ENCODE data around the gene VSTM2B. TPM values are rescaled to one million over a fixed set of nuclear protein-coding genes. Genes with fewer than 3 reads are reported as not detected.
A peak's percentile ranks its signal among the peaks of the same experiment; 100 is the strongest.

Gene VSTM2B
- not detected in 3 replicates for total RNA-seq
- long read RNA-seq = 0 reads

DNA sequence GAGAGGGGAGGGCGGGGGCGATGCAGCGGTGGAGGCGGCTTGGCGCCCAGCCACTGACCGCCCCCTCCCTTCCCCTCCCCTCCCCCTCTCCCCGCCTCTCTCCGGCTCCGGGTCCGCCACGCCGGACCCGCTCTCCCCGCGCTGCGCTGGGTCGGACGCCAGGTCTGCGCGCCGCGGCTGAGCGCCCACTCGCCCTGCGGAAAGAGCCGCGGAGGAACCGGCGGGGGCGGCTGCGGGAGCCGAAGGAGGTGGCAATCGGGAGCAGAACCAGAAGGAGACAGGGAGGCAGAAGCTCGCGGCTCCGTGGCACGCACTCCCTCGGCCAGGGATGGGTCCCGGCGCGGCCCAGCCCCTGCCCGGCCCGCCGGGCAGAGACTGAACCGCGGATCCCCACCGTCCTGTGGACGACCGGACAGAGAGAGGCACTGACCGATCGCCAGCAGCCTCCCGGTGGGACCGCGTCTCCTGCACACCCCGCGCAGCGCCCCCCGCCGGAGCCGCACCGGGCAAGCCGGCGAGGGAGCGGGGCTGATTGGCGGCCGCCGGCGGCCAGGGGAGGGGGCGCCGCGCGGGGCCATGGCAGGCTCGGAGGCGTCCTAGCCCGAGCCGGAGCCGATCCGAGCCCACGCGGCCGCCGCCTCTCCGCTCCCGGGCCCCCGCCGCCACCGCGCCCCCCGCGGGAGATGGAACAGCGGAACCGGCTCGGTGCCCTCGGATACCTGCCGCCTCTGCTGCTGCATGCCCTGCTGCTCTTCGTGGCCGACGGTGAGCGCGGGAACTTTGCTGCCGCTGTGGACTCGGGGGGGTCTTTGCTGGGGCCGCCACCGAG, at the start of gene VSTM2B:
Gene VSTM2B (plus strand): TSS at position 94 of the 829 bp plus-strand sequence. CDS start 590 bp downstream, at position 684.
- peak within 1 kb of the TSS; percentile 40 for H3K4me3 Mint-ChIP-seq (ENCODE audit: unreplicated experiment)
- TF ChIP-seq, protein P1, sequence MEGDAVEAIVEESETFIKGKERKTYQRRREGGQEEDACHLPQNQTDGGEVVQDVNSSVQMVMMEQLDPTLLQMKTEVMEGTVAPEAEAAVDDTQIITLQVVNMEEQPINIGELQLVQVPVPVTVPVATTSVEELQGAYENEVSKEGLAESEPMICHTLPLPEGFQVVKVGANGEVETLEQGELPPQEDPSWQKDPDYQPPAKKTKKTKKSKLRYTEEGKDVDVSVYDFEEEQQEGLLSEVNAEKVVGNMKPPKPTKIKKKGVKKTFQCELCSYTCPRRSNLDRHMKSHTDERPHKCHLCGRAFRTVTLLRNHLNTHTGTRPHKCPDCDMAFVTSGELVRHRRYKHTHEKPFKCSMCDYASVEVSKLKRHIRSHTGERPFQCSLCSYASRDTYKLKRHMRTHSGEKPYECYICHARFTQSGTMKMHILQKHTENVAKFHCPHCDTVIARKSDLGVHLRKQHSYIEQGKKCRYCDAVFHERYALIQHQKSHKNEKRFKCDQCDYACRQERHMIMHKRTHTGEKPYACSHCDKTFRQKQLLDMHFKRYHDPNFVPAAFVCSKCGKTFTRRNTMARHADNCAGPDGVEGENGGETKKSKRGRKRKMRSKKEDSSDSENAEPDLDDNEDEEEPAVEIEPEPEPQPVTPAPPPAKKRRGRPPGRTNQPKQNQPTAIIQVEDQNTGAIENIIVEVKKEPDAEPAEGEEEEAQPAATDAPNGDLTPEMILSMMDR (IDR thresholded peaks at IDR 0.05) = peak; percentile 8
- no peak within 1 kb of the TSS for H3K27ac Mint-ChIP-seq (ENCODE audit: unreplicated experiment)
- H3K9me3 Mint-ChIP-seq (ENCODE audit: low read depth) = no peaks in the 10 kb centered on the region
- peaks cover 28% of the 10 kb centered on the region for H3K4me1 Mint-ChIP-seq (ENCODE audit: low read depth)
- DNase-seq (ENCODE audit: low spot score) = peak; percentile 61
- peaks cover 3% of the 10 kb centered on the region for H3K36me3 Mint-ChIP-seq (ENCODE audit: low read depth)
- H3K27me3 Mint-ChIP-seq (ENCODE audit: low read depth) = peaks cover 66% of the 10 kb centered on the region

DNA sequence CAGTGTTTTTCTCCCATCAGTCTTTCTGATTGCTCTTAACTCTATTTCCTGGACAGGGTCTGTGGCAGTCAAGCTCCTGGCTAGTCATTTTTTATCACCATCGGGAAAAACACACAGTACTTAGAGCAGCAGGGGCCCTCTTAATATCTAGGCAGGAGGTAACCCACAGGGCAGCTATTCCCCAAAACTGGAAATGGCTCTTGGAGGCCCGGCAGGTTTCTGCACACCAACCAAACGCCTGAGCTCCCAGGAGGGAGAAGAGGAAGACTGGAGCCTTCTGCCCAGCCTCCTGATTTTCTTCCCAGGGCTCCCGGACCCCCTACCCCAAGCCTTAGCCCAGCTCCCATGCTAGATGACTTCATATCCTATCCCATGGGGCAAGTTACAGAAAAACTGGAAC, 49.3 kb upstream of the VSTM2B start:
- DNase-seq (ENCODE audit: low spot score) = no peak
- H3K27me3 Mint-ChIP-seq (ENCODE audit: low read depth) = no peaks in the 10 kb centered on the region
- TF ChIP-seq, protein P1 (IDR thresholded peaks at IDR 0.05) = no peak
- no peaks in the 10 kb centered on the region for H3K36me3 Mint-ChIP-seq (ENCODE audit: low read depth)
- H3K4me3 Mint-ChIP-seq (ENCODE audit: unreplicated experiment) = no peak overlapping the region
- no peaks in the 10 kb centered on the region for H3K4me1 Mint-ChIP-seq (ENCODE audit: low read depth)
- H3K9me3 Mint-ChIP-seq (ENCODE audit: low read depth) = peaks cover 16% of the 10 kb centered on the region
- H3K27ac Mint-ChIP-seq (ENCODE audit: unreplicated experiment) = no peak overlapping the region

DNA sequence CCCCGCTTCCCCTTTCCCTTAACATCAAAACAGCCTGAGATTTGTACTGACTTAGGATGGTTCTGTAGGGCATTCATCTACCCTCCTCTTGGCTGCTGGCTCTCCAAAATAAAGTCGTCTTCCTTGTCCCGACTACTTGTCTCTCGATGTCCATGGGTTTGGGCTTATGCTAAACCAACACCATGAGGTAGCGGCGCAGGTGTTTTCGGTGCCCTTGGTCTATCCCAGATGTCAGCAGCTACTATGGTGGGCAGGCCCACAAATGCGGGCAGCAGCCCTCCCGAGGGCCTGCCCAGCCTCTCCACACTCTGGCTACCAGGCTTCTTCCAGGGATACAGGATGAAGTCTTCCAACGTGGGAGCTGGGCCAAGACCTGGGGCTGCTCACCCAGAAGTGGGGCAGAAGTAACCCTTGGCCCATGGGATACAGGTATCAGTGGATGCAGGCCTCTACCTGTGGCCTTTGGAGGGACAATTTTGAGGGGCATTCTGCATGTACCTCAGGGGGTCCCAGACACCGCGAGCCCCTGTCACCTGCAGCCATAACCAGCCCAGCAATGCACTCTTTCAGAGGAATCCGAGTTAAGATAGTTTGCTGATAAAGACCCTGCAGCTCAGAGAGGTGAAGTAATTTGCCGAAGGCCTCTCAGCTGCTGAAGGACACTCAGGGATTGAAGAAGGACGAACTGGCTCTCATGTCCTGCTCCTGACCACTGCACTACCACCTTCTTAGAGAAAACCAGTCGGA, 47.8 kb upstream of the VSTM2B start:
- peaks cover 25% of the 10 kb centered on the region for H3K9me3 Mint-ChIP-seq (ENCODE audit: low read depth)
- H3K4me3 Mint-ChIP-seq (ENCODE audit: unreplicated experiment) = no peak overlapping the region
- no peaks in the 10 kb centered on the region for H3K4me1 Mint-ChIP-seq (ENCODE audit: low read depth)
- H3K27me3 Mint-ChIP-seq (ENCODE audit: low read depth) = no peaks in the 10 kb centered on the region
- TF ChIP-seq, protein P1 (IDR thresholded peaks at IDR 0.05) = no peak
- no peak overlapping the region for H3K27ac Mint-ChIP-seq (ENCODE audit: unreplicated experiment)
- DNase-seq (ENCODE audit: low spot score) = peak; percentile 38
- no peaks in the 10 kb centered on the region for H3K36me3 Mint-ChIP-seq (ENCODE audit: low read depth)

DNA sequence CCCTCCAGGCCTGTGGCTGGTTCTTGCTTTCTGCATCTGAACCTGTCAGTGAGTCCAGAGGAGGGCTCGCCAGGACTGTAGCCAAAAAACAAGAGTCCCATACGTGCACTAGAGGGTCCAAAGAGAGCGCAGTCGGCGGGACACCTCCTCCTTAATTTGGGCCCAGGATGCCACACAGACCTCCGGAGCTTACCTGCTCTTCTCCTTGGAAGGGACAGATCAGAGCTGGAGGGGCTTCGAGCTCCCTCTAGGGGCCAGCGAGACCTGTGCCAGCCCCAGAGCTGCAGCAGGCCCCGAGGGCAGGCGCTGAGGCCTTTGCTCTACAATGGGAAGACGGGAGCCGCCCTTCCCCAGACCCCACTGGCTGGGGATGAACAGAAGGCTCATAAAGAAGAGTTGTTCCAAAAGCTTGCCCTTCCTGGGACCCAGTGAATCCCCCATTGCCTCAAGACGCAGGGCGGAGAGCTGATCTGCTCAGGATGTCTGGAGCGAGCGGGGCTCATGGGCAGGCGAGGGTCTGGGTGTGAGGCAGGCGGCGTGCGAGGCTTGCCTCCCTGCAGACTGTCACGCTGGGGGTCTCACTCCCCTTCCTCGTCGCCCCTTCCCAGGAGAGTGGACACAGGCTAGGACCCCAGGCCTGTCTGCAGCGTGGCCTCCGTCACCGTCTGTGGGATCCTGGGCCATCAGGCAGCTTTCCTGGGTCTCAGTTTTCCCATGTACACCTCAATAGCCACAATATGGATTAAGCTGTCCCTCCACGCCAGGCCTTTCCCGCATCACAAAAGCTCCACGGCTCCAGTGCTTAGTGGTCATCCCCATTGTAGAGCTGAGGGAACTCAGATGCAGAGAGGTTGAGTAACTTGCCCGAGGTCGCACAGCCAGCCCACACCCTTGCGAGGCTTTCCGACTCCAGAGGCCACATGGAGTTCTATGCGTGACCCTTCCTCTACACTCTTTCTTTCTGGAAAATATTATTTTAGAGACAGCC, 46.9 kb upstream of the VSTM2B start:
- no peaks in the 10 kb centered on the region for H3K4me1 Mint-ChIP-seq (ENCODE audit: low read depth)
- TF ChIP-seq, protein P1 (IDR thresholded peaks at IDR 0.05) = peak; percentile 28
- peak; percentile 85 for DNase-seq (ENCODE audit: low spot score)
- no peak overlapping the region for H3K27ac Mint-ChIP-seq (ENCODE audit: unreplicated experiment)
- H3K4me3 Mint-ChIP-seq (ENCODE audit: unreplicated experiment) = no peak overlapping the region
- no peaks in the 10 kb centered on the region for H3K36me3 Mint-ChIP-seq (ENCODE audit: low read depth)
- no peaks in the 10 kb centered on the region for H3K27me3 Mint-ChIP-seq (ENCODE audit: low read depth)
- peaks cover 25% of the 10 kb centered on the region for H3K9me3 Mint-ChIP-seq (ENCODE audit: low read depth)

Measured in chondrocyte (in vitro differentiated cells).